ENCODE results near the gene KLK13.

The KLK13 gene

GRCh38 chr19:51097796-51098195 lies 32.9 kb upstream of the KLK13 start:
- no peak overlapping the region for H3K27ac ChIP-seq
- TF ChIP-seq CTCF (IDR thresholded peaks at IDR 0.05), result no peak
- no peak for TF ChIP-seq ZFX (IDR thresholded peaks at IDR 0.05; ENCODE audit: borderline replicate concordance)

- TF ChIP-seq ZFX (IDR thresholded peaks at IDR 0.05; ENCODE audit: borderline replicate concordance) (no peak), CTCF (IDR thresholded peaks at IDR 0.05) (peak; percentile 77)
- no peak overlapping the region for H3K27ac ChIP-seq
Measured at GRCh38 chr19:51097166-51097738, 32.4 kb upstream of the KLK13 start.

GRCh38 chr19:51096473-51097165 lies 31.7 kb upstream of the KLK13 start:
- H3K27ac ChIP-seq, result no peak overlapping the region
- TF ChIP-seq CTCF (IDR thresholded peaks at IDR 0.05) (peak; percentile 21; the same call in 1 of the 2 replicates), ZFX (IDR thresholded peaks at IDR 0.05; ENCODE audit: borderline replicate concordance) (no peak)

- peak; percentile 90 for TF ChIP-seq CTCF (IDR thresholded peaks at IDR 0.05)
- TF ChIP-seq ZFX (IDR thresholded peaks at IDR 0.05; ENCODE audit: borderline replicate concordance), result no peak
- no peak overlapping the region for H3K27ac ChIP-seq
Measured at GRCh38 chr19:51094696-51095279, 29.9 kb upstream of the KLK13 start.

- H3K27ac ChIP-seq, result peak overlapping the region; percentile 67
- TF ChIP-seq CTCF (IDR thresholded peaks at IDR 0.05) (no peak), ZFX (IDR thresholded peaks at IDR 0.05; ENCODE audit: borderline replicate concordance) (no peak)
Measured at GRCh38 chr19:51093510-51094345, 28.8 kb upstream of the KLK13 start.

- H3K27ac ChIP-seq, result peak overlapping the region; percentile 67
- no peak for TF ChIP-seq ZFX (IDR thresholded peaks at IDR 0.05; ENCODE audit: borderline replicate concordance)
- TF ChIP-seq CTCF (IDR thresholded peaks at IDR 0.05), result no peak
Measured at GRCh38 chr19:51093101-51093500, 28.2 kb upstream of the KLK13 start.

Data from 22Rv1 (cell line).